DOHH2 (cell line): ENCODE data around the gene ROBO2.

Experiments
- H3F3A ChIP-seq: fragments of 200-600 bp; sonication (generic), shearing (Covaris generic); 2 replicates; pipeline ENCODE4 v1.6.0; 2016; ENCODE audit warnings: antibody characterized with exemption, mild to moderate bottlenecking; ENCODE audit not compliant: control insufficient read depth, insufficient read depth
- H3K27ac ChIP-seq: fragments of 200-600 bp; sonication (generic); 2 replicates; pipeline ENCODE4 v1.5.1; 2014; ENCODE audit warnings: low read depth, mild to moderate bottlenecking, low read length, moderate library complexity
- H3K27me3 ChIP-seq: fragments of 200-600 bp; sonication (generic); 2 replicates; pipeline ENCODE4 v1.6.1; 2014; ENCODE audit warnings: mild to moderate bottlenecking, low read length, mixed read lengths; ENCODE audit not compliant: control insufficient read depth
- H3K36me3 ChIP-seq: fragments of 200-600 bp; sonication (generic); 2 replicates; pipeline ENCODE4 v1.6.1; 2014; ENCODE audit warnings: mild to moderate bottlenecking, low read length, moderate library complexity, mixed read lengths; ENCODE audit not compliant: control insufficient read depth
- H3K4me1 ChIP-seq: fragments of 200-600 bp; sonication (generic); 2 replicates; pipeline ENCODE4 v1.6.1; 2014; ENCODE audit warnings: mild to moderate bottlenecking, low read length, mixed read lengths; ENCODE audit not compliant: control insufficient read depth
- H3K4me2 ChIP-seq: fragments of 200-600 bp; sonication (generic); 2 replicates; pipeline ENCODE4 v1.6.0; 2014; ENCODE audit warnings: mild to moderate bottlenecking, low read length, moderate library complexity
- H3K4me3 ChIP-seq: fragments of 200-600 bp; sonication (generic); 2 replicates; pipeline ENCODE4 v1.5.1; 2014; ENCODE audit warnings: mild to moderate bottlenecking, low read length, mixed read lengths
- H3K79me2 ChIP-seq: fragments of 200-600 bp; sonication (generic); 2 replicates; pipeline ENCODE4 v1.6.1; 2014; ENCODE audit warnings: mild to moderate bottlenecking, low read length, mixed read lengths; ENCODE audit not compliant: control insufficient read depth
- H3K9me2 ChIP-seq: fragments of 200-600 bp; sonication (generic); replicated peaks from 2 replicates; pipeline ENCODE4 v1.6.1; 2014; ENCODE audit warnings: mild to moderate bottlenecking, low read length, mixed read lengths; ENCODE audit not compliant: control insufficient read depth
- H3K9me3 ChIP-seq: fragments of 200-600 bp; sonication (generic); 2 replicates; pipeline ENCODE4 v1.6.1; 2014; ENCODE audit warnings: antibody characterized with exemption, low read length, mixed read lengths; ENCODE audit not compliant: control insufficient read depth, insufficient read depth
- H4K20me1 ChIP-seq: fragments of 200-600 bp; sonication (generic); 2 replicates; pipeline ENCODE4 v1.6.0; 2014; ENCODE audit warnings: low read depth, mild to moderate bottlenecking, antibody characterized with exemption, low read length, moderate library complexity; ENCODE audit not compliant: control insufficient read depth, insufficient read depth
- EZH2phosphoT487 ChIP-seq: fragments of 200-600 bp; sonication (generic); IDR thresholded peaks from 2 replicates; pipeline ENCODE4 v1.6.1; 2017; ENCODE audit warnings: borderline replicate concordance, mild to moderate bottlenecking, antibody characterized with exemption, low read length, moderate library complexity, mixed read lengths
- TF ChIP-seq, protein P1 (sequence below): fragments of 200-600 bp; sonication (generic); IDR thresholded peaks from one replicate; pipeline ENCODE4 v1.5.1; 2014; ENCODE audit warnings: antibody characterized with exemption, mild to moderate bottlenecking, low read depth, low read length; ENCODE audit not compliant: poor library complexity, severe bottlenecking

The ROBO2 gene

DNA sequence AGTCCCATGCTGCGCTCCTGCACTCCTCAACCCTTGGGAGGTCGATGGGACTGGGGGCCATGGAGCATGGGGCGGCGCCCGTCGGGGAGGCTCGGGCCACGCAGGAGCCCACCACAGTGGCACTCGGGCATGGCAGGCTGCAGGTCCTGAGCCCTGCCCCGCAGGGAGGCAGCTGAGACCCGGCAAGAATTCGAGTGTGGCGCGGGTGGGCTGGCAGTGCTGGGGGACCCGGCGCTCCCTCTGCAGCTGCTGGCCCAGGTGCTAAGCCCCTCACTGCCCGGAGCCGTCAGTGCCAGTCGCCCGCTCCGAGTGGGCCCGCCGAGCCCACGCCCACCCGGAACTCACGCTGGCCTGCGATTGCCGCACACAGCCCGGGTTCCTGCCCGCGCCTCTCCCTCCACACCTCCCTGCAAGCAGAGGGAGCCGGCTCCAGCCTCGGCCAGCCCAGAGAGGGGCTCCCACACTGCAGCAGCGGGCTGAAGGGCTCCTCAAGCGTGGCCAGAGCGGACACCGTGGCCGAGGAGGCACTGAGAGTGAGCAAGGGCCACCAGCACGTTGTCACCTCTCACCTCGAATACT is 200.3 kb downstream of the ROBO2 start:
- no peaks in the 10 kb centered on the region for H3K79me2 ChIP-seq
- H3K27me3 ChIP-seq = no peaks in the 10 kb centered on the region
- H3K4me1 ChIP-seq = no peaks in the 10 kb centered on the region
- H3K27ac ChIP-seq = no peak overlapping the region
- no peaks in the 10 kb centered on the region for H3K36me3 ChIP-seq
- H4K20me1 ChIP-seq = no peaks in the 10 kb centered on the region
- H3F3A ChIP-seq = no peaks in the 10 kb centered on the region
- no peak overlapping the region for H3K4me3 ChIP-seq
- no peaks in the 10 kb centered on the region; the same call in 1 of the 2 replicates for H3K9me3 ChIP-seq
- TF ChIP-seq, protein P1, sequence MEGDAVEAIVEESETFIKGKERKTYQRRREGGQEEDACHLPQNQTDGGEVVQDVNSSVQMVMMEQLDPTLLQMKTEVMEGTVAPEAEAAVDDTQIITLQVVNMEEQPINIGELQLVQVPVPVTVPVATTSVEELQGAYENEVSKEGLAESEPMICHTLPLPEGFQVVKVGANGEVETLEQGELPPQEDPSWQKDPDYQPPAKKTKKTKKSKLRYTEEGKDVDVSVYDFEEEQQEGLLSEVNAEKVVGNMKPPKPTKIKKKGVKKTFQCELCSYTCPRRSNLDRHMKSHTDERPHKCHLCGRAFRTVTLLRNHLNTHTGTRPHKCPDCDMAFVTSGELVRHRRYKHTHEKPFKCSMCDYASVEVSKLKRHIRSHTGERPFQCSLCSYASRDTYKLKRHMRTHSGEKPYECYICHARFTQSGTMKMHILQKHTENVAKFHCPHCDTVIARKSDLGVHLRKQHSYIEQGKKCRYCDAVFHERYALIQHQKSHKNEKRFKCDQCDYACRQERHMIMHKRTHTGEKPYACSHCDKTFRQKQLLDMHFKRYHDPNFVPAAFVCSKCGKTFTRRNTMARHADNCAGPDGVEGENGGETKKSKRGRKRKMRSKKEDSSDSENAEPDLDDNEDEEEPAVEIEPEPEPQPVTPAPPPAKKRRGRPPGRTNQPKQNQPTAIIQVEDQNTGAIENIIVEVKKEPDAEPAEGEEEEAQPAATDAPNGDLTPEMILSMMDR = no peak
- no peak for TF ChIP-seq EZH2phosphoT487
- H3K4me2 ChIP-seq = no peak overlapping the region
- H3K9me2 ChIP-seq = no peaks in the 10 kb centered on the region

DNA sequence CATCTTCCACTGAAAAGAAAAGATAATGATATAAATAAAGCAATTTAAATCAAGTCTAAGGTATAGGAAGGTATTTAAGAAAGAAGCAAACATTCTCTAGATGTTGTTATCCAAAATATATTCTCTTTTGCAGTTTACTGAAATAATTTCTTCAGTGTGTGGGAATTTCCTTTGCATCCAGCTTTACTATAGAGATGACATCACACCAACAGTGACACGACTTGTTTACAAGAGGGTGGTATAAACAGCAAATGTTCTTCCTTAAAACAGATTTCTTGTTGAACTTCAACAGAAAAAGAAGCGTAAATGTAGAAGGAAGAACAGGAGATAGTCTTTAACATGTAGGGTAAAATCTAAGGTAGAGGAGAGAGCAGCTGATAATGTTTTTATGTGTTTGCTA is 202.5 kb downstream of the ROBO2 start:
- H3K9me2 ChIP-seq = no peaks in the 10 kb centered on the region
- H3K4me3 ChIP-seq = no peak overlapping the region
- H4K20me1 ChIP-seq = no peaks in the 10 kb centered on the region
- TF ChIP-seq, protein P1 = no peak
- TF ChIP-seq EZH2phosphoT487 = no peak
- H3K4me1 ChIP-seq = no peaks in the 10 kb centered on the region
- no peaks in the 10 kb centered on the region for H3F3A ChIP-seq
- no peak overlapping the region for H3K27ac ChIP-seq
- no peaks in the 10 kb centered on the region; the same call in 1 of the 2 replicates for H3K9me3 ChIP-seq
- H3K27me3 ChIP-seq = no peaks in the 10 kb centered on the region
- no peak overlapping the region for H3K4me2 ChIP-seq
- no peaks in the 10 kb centered on the region for H3K79me2 ChIP-seq
- H3K36me3 ChIP-seq = no peaks in the 10 kb centered on the region

DNA sequence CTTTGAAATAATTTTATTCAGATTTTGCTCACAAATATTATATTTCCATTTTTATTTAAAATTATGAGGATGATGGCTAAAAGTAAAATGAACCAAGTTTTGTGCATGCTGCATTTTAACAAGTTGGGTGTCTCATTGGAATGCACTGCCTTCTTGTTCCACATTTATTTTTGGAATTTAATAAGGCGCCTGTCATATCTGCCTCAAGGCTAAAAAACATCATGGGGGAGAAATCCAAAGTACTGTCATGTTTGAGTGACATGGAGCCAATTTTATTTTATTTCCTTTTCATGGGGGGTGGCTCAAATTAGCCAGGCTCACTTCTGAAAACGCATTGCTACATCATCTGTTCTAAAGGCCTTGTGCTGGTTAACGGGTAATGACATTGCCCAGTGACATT is 205.1 kb downstream of the ROBO2 start:
- no peaks in the 10 kb centered on the region for H3K27me3 ChIP-seq
- TF ChIP-seq EZH2phosphoT487 = no peak
- TF ChIP-seq, protein P1 = no peak
- no peaks in the 10 kb centered on the region for H3K9me3 ChIP-seq
- no peaks in the 10 kb centered on the region for H3K4me1 ChIP-seq
- H3K36me3 ChIP-seq = no peaks in the 10 kb centered on the region
- H4K20me1 ChIP-seq = no peaks in the 10 kb centered on the region
- H3F3A ChIP-seq = no peaks in the 10 kb centered on the region
- H3K4me3 ChIP-seq = no peak overlapping the region
- H3K79me2 ChIP-seq = no peaks in the 10 kb centered on the region
- H3K27ac ChIP-seq = no peak overlapping the region
- H3K9me2 ChIP-seq = no peaks in the 10 kb centered on the region
- H3K4me2 ChIP-seq = no peak overlapping the region
